ENCODE measurements around the gene SYT3. TPM values are rescaled to one million over a fixed set of nuclear protein-coding genes. Genes with fewer than 3 reads are reported as not detected.
"Not testable (repeated sequence)": the region's sequence is repeated elsewhere in the genome, so short reads cannot be mapped to it uniquely, and the experiment has no call there.

Gene SYT3
- polyA plus RNA-seq, 1 donor from 2014 or later: 14.8 TPM

GRCh38 chr19:50612504-50613404 lies 26.9 kb downstream of the SYT3 start:
- H2AFZ ChIP-seq (ENCODE audit: low read depth, low read length); H3K9me2 ChIP-seq (ENCODE audit: insufficient read depth, low read length); H3K4me3 ChIP-seq (ENCODE audit: low read length); H3K36me3 ChIP-seq (ENCODE audit: insufficient read depth, low read length); H3K27me3 ChIP-seq (ENCODE audit: insufficient read depth, low read depth, low read length); H4K20me1 ChIP-seq (ENCODE audit: insufficient read depth); H3K79me2 ChIP-seq (replicated peaks; ENCODE audit: insufficient read depth, low read length); H3F3A ChIP-seq (ENCODE audit: insufficient read depth, low read length, poor library complexity, severe bottlenecking); H3K4me2 ChIP-seq (ENCODE audit: low read length); H3K27ac ChIP-seq (ENCODE audit: low read length); H3K9ac ChIP-seq (ENCODE audit: low read length); H3K9me3 ChIP-seq (ENCODE audit: low read length): not testable (repeated sequence)

- Histone ChIP-seq H3K4me3 (ENCODE audit: low read length) (peak overlapping the region; percentile 59), H3K9me3 (ENCODE audit: low read length) (peaks cover 9% of the 10 kb centered on the region), H3K27me3 (ENCODE audit: insufficient read depth, low read depth, low read length) (peaks cover 10% of the 10 kb centered on the region), H2AFZ (ENCODE audit: low read depth, low read length) (peak overlapping the region; percentile 48), H3K4me2 (ENCODE audit: low read length) (peak overlapping the region; percentile 10), H3K36me3 (ENCODE audit: insufficient read depth, low read length) (no peaks in the 10 kb centered on the region), H4K20me1 (ENCODE audit: insufficient read depth) (no peaks in the 10 kb centered on the region), H3K27ac (ENCODE audit: low read length) (peak overlapping the region; percentile 50), H3K79me2 (replicated peaks; ENCODE audit: insufficient read depth, low read length) (no peaks in the 10 kb centered on the region), H3K9ac (ENCODE audit: low read length) (peak overlapping the region; percentile 49), H3F3A (ENCODE audit: insufficient read depth, low read length, poor library complexity, severe bottlenecking) (no peaks in the 10 kb centered on the region), H3K9me2 (ENCODE audit: insufficient read depth, low read length) (no peaks in the 10 kb centered on the region)
- TF ChIP-seq MXI1 (conservative IDR thresholded peaks at IDR 0.05; ENCODE audit: poor library complexity, severe bottlenecking) (no peak), RAD21 (conservative IDR thresholded peaks at IDR 0.05) (peak; percentile 75), EP300 (conservative IDR thresholded peaks at IDR 0.05; ENCODE audit: poor library complexity, severe bottlenecking) (peak; percentile 25), SMC3 (conservative IDR thresholded peaks at IDR 0.05; ENCODE audit: poor library complexity) (peak; percentile 78), CTCF (IDR thresholded peaks at IDR 0.05; ENCODE audit: poor library complexity, severe bottlenecking) (peak; percentile 90), EZH2 (IDR thresholded peaks at IDR 0.05; ENCODE audit: borderline replicate concordance, insufficient read depth, low read length, poor library complexity, severe bottlenecking) (no peak)
Observed at GRCh38 chr19:50607874-50608785, 31.6 kb downstream of the SYT3 start.

GRCh38 chr19:50607388-50607787 lies 32.3 kb downstream of the SYT3 start:
- peak overlapping the region; percentile 50 for H3K27ac ChIP-seq (ENCODE audit: low read length)
- H3K79me2 ChIP-seq (replicated peaks; ENCODE audit: insufficient read depth, low read length): no peaks in the 10 kb centered on the region
- H3K27me3 ChIP-seq (ENCODE audit: insufficient read depth, low read depth, low read length): peaks cover 16% of the 10 kb centered on the region
- no peaks in the 10 kb centered on the region for H3K36me3 ChIP-seq (ENCODE audit: insufficient read depth, low read length)
- H3K9ac ChIP-seq (ENCODE audit: low read length): peak overlapping the region; percentile 49
- TF ChIP-seq TAF1 (IDR thresholded peaks at IDR 0.05; ENCODE audit: low read depth) (no peak), SMC3 (conservative IDR thresholded peaks at IDR 0.05; ENCODE audit: poor library complexity) (no peak)
- no peaks in the 10 kb centered on the region for H3F3A ChIP-seq (ENCODE audit: insufficient read depth, low read length, poor library complexity, severe bottlenecking)
- H2AFZ ChIP-seq (ENCODE audit: low read depth, low read length): peak overlapping the region; percentile 37
- no peak overlapping the region for H3K4me2 ChIP-seq (ENCODE audit: low read length)
- no peaks in the 10 kb centered on the region for H3K9me2 ChIP-seq (ENCODE audit: insufficient read depth, low read length)
- peak overlapping the region; percentile 59 for H3K4me3 ChIP-seq (ENCODE audit: low read length)
- no peaks in the 10 kb centered on the region for H4K20me1 ChIP-seq (ENCODE audit: insufficient read depth)
- peaks cover 9% of the 10 kb centered on the region for H3K9me3 ChIP-seq (ENCODE audit: low read length)

GRCh38 chr19:50606059-50606836 lies 33.4 kb downstream of the SYT3 start:
- not testable (repeated sequence) for H3K9me2 ChIP-seq (ENCODE audit: insufficient read depth, low read length); H3K4me3 ChIP-seq (ENCODE audit: low read length); H3K36me3 ChIP-seq (ENCODE audit: insufficient read depth, low read length); H3K9me3 ChIP-seq (ENCODE audit: low read length); H2AFZ ChIP-seq (ENCODE audit: low read depth, low read length); H3F3A ChIP-seq (ENCODE audit: insufficient read depth, low read length, poor library complexity, severe bottlenecking); H3K9ac ChIP-seq (ENCODE audit: low read length); H3K27ac ChIP-seq (ENCODE audit: low read length); H3K4me2 ChIP-seq (ENCODE audit: low read length); H3K79me2 ChIP-seq (replicated peaks; ENCODE audit: insufficient read depth, low read length); H4K20me1 ChIP-seq (ENCODE audit: insufficient read depth)
- H3K27me3 ChIP-seq (ENCODE audit: insufficient read depth, low read depth, low read length): peaks cover 27% of the 10 kb centered on the region

DNA sequence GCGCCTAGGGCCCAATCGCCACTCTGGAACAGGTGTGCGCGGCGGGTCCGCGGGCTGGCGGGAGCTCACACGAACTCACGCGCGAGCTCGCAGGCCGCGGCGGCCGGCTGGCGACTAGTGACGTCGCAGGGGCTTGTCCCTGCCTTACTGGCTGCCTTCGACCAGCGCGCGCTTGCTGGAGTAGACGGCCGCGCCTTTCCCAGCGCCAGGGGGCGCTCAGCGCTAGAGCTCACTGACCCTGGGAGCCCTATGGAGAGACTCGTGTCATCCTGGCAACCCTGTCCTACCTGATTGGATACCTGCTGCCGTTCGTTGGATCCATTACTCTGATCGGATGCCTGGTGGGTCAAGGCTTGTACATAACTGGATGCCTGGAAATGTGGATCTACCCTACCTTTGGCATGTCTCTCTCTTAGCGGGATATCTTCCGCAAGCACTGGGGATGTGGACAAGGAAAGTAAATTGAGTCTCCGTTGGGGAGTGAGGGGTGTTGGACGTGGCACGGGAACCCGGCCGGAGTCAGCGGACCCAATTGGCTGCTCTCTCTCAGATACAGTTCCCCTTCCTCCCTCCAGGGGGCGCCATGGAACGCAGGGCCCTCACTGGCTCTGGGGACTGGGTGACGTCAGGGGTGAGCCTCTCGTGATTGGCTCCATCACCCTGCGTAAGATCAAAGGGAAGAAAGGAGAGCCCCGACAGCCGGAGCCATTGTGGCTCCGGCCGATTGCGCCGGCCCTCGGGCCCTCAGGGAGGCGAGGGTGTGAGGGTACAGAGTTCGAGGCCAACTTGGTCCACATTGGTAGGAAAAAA lies 35.2 kb downstream of the SYT3 start:
- peaks cover 28% of the 10 kb centered on the region for H3K27me3 ChIP-seq (ENCODE audit: insufficient read depth, low read depth, low read length)

More for the DNA sequence above, 35.2 kb downstream of the SYT3 start:
- not testable (repeated sequence) for H3K79me2 ChIP-seq (replicated peaks; ENCODE audit: insufficient read depth, low read length); H4K20me1 ChIP-seq (ENCODE audit: insufficient read depth); H3K36me3 ChIP-seq (ENCODE audit: insufficient read depth, low read length); H3K4me2 ChIP-seq (ENCODE audit: low read length); H2AFZ ChIP-seq (ENCODE audit: low read depth, low read length); H3K27ac ChIP-seq (ENCODE audit: low read length); H3K4me3 ChIP-seq (ENCODE audit: low read length); H3K9me3 ChIP-seq (ENCODE audit: low read length); H3K9ac ChIP-seq (ENCODE audit: low read length); H3F3A ChIP-seq (ENCODE audit: insufficient read depth, low read length, poor library complexity, severe bottlenecking); H3K9me2 ChIP-seq (ENCODE audit: insufficient read depth, low read length)
